ENCODE measurements around the gene NBDY. TPM values are rescaled to one million over a fixed set of nuclear protein-coding genes. Genes with fewer than 3 reads are reported as not detected.

NBDY gene
- total RNA-seq, 1 experiment from 2014 or later = 44.7 TPM

- TF ChIP-seq, protein P1, sequence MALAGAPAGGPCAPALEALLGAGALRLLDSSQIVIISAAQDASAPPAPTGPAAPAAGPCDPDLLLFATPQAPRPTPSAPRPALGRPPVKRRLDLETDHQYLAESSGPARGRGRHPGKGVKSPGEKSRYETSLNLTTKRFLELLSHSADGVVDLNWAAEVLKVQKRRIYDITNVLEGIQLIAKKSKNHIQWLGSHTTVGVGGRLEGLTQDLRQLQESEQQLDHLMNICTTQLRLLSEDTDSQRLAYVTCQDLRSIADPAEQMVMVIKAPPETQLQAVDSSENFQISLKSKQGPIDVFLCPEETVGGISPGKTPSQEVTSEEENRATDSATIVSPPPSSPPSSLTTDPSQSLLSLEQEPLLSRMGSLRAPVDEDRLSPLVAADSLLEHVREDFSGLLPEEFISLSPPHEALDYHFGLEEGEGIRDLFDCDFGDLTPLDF (CRISPR knock-in tag; IDR thresholded peaks at IDR 0.05) = no peak
- TF ChIP-seq, protein P2, sequence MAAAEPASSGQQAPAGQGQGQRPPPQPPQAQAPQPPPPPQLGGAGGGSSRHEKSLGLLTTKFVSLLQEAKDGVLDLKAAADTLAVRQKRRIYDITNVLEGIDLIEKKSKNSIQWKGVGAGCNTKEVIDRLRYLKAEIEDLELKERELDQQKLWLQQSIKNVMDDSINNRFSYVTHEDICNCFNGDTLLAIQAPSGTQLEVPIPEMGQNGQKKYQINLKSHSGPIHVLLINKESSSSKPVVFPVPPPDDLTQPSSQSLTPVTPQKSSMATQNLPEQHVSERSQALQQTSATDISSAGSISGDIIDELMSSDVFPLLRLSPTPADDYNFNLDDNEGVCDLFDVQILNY (CRISPR knock-in tag; IDR thresholded peaks at IDR 0.05) = no peak
- TF ChIP-seq TEAD4 (CRISPR knock-in tag; IDR thresholded peaks at IDR 0.05) = no peak
- no peak for TF ChIP-seq CREM (CRISPR knock-in tag; IDR thresholded peaks at IDR 0.05)
- no peak for TF ChIP-seq ZNF532 (CRISPR knock-in tag; IDR thresholded peaks at IDR 0.05; ENCODE audit: borderline replicate concordance)
- no peak for TF ChIP-seq OVOL2 (CRISPR knock-in tag; IDR thresholded peaks at IDR 0.05; ENCODE audit: borderline replicate concordance)
Observed at GRCh38 chrX:56746996-56747395, 18.0 kb downstream of the NBDY start (continued).

DNA sequence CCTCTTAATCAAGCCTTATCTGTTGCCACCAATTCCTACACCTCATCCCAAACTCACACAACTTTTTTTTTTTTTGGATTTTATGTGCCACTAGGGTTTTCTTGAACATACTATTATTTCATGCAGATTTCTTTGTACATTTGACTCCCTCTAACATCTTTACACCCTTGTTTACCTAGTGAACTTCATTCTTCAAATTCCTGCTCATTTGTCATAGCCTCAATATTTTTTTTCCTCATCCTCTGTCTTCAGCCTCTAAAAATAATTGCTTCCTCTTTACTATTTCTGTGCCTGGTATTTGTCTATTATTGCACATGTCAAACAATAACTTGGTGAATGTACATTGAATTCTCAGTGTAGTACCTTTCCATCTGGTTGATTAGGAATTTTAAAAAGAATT lies 22.0 kb downstream of the NBDY start:
- Mint-ChIP-seq H3K27ac (no peak overlapping the region), H3K4me3 (no peak overlapping the region), H3K4me1 (peaks cover 15% of the 10 kb centered on the region), H3K9me3 (peaks cover 20% of the 10 kb centered on the region), H3K27me3 (ENCODE audit: low read depth) (no peaks in the 10 kb centered on the region), H3K36me3 (peaks cover 35% of the 10 kb centered on the region)
- no peak for ATAC-seq
- POLR2A ChIA-PET = no interaction called here
- no peak for TF ChIP-seq USF1 (CRISPR knock-in tag; IDR thresholded peaks at IDR 0.05)
- TF ChIP-seq MLX (CRISPR knock-in tag; IDR thresholded peaks at IDR 0.05) = no peak
- TF ChIP-seq, protein P3, sequence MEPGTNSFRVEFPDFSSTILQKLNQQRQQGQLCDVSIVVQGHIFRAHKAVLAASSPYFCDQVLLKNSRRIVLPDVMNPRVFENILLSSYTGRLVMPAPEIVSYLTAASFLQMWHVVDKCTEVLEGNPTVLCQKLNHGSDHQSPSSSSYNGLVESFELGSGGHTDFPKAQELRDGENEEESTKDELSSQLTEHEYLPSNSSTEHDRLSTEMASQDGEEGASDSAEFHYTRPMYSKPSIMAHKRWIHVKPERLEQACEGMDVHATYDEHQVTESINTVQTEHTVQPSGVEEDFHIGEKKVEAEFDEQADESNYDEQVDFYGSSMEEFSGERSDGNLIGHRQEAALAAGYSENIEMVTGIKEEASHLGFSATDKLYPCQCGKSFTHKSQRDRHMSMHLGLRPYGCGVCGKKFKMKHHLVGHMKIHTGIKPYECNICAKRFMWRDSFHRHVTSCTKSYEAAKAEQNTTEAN (CRISPR knock-in tag; IDR thresholded peaks at IDR 0.05) = no peak
- TF ChIP-seq ZNF263 (CRISPR knock-in tag; IDR thresholded peaks at IDR 0.05; ENCODE audit: low read depth) = no peak
- TF ChIP-seq MAX (CRISPR knock-in tag; IDR thresholded peaks at IDR 0.05) = no peak
- TF ChIP-seq, protein P2 (CRISPR knock-in tag; IDR thresholded peaks at IDR 0.05) = no peak
- TF ChIP-seq NR1H2 (CRISPR knock-in tag; IDR thresholded peaks at IDR 0.05) = no peak
- no peak for TF ChIP-seq PRRX2 (CRISPR knock-in tag; IDR thresholded peaks at IDR 0.05)
- TF ChIP-seq ZNF219 (CRISPR knock-in tag; IDR thresholded peaks at IDR 0.05; ENCODE audit: borderline replicate concordance) = no peak
- no peak for TF ChIP-seq ZNF416 (CRISPR knock-in tag; IDR thresholded peaks at IDR 0.05)
- no peak for TF ChIP-seq ZNF396 (CRISPR knock-in tag; IDR thresholded peaks at IDR 0.05; ENCODE audit: borderline replicate concordance)
- TF ChIP-seq NFATC4 (CRISPR knock-in tag; IDR thresholded peaks at IDR 0.05) = no peak
- TF ChIP-seq TP53 (CRISPR knock-in tag; IDR thresholded peaks at IDR 0.05) = no peak
- TF ChIP-seq ZNF121 (CRISPR knock-in tag; IDR thresholded peaks at IDR 0.05) = no peak
- CTCF ChIA-PET = no interaction called here
- DNase-seq (ENCODE audit: low spot score) = no peak
